IMR-90 (cell line): Measurements from ENCODE around the gene BRIP1.

Experiments used
- BHLHE40 ChIP-seq: fragments of 150-350 bp; IDR thresholded peaks from 2 replicates; pipeline ENCODE4 v1.6.1; 2016; ENCODE audit warnings: mild to moderate bottlenecking, low read depth, low read length
- CEBPB ChIP-seq: IDR thresholded peaks from 2 replicates; pipeline ENCODE4 v1.6.1; 2012; ENCODE audit warnings: low read depth, low read length, improper control_type of control experiment
- MAFK ChIP-seq: IDR thresholded peaks from 2 replicates; pipeline ENCODE4 v1.6.1; 2012; ENCODE audit warnings: low read depth, low read length, improper control_type of control experiment
- MAZ ChIP-seq: IDR thresholded peaks from 2 replicates; pipeline ENCODE4 v1.6.1; 2012; ENCODE audit warnings: low read depth, mild to moderate bottlenecking, low read length, improper control_type of control experiment, moderate library complexity, borderline replicate concordance
- POLR2A ChIP-seq: IDR thresholded peaks from 2 replicates; pipeline ENCODE4 v1.6.1; 2012; ENCODE audit warnings: mild to moderate bottlenecking, low read depth, low read length
- RAD21 ChIP-seq: IDR thresholded peaks from 2 replicates; pipeline ENCODE4 v1.6.1; 2012; ENCODE audit warnings: low read length, improper control_type of control experiment
- RCOR1 ChIP-seq: IDR thresholded peaks from 2 replicates; pipeline ENCODE4 v1.6.1; 2012; ENCODE audit warnings: mild to moderate bottlenecking, low read length, improper control_type of control experiment; ENCODE audit not compliant: insufficient replicate concordance
- RFX5 ChIP-seq: IDR thresholded peaks from 2 replicates; pipeline ENCODE4 v1.8.0; 2012; ENCODE audit warnings: low read depth, mild to moderate bottlenecking, low read length, moderate library complexity
- SMC3 ChIP-seq: fragments of 150-350 bp; IDR thresholded peaks from 2 replicates; pipeline ENCODE4 v1.6.1; 2016; ENCODE audit warnings: low read depth, mild to moderate bottlenecking, antibody characterized with exemption, low read length, moderate library complexity
- TF ChIP-seq, protein P1 (sequence below): conservative IDR thresholded peaks from 2 replicates; pipeline ENCODE4 v1.5.1; 2012; ENCODE audit warnings: mild to moderate bottlenecking, low read depth, low read length, improper control_type of control experiment
- TF ChIP-seq, protein P2 (sequence below): fragments of 150-350 bp; IDR thresholded peaks from 2 replicates; pipeline ENCODE4 v1.6.1; 2016; ENCODE audit warnings: low read depth, mild to moderate bottlenecking, low read length, moderate library complexity, borderline replicate concordance

DNA sequence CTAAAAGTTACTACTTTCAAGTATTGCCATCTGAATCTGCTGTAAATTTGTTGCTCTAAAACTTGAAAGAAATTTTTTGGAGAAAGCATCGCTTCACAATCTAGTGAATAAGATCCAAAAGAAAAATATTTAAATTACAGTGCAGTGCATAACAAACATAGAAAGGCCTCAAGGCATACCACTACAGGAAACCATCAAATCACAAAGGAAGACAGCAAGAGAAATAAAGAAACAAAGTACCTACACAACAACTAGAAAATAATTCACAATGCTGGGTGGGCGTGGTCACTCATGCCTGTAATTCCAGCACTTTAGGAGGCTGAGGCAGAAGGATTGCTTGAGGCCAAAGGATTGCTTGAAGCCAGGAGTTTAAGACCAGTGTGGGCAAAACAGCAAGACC lies 104.9 kb downstream of the BRIP1 start:
- TF ChIP-seq, protein P1, sequence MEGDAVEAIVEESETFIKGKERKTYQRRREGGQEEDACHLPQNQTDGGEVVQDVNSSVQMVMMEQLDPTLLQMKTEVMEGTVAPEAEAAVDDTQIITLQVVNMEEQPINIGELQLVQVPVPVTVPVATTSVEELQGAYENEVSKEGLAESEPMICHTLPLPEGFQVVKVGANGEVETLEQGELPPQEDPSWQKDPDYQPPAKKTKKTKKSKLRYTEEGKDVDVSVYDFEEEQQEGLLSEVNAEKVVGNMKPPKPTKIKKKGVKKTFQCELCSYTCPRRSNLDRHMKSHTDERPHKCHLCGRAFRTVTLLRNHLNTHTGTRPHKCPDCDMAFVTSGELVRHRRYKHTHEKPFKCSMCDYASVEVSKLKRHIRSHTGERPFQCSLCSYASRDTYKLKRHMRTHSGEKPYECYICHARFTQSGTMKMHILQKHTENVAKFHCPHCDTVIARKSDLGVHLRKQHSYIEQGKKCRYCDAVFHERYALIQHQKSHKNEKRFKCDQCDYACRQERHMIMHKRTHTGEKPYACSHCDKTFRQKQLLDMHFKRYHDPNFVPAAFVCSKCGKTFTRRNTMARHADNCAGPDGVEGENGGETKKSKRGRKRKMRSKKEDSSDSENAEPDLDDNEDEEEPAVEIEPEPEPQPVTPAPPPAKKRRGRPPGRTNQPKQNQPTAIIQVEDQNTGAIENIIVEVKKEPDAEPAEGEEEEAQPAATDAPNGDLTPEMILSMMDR, result no peak
- TF ChIP-seq RFX5 (no peak), POLR2A (no peak), MAZ (no peak), RAD21 (no peak), CEBPB (no peak), BHLHE40 (no peak), SMC3 (no peak), RCOR1 (no peak), MAFK (no peak)
- TF ChIP-seq, protein P2, sequence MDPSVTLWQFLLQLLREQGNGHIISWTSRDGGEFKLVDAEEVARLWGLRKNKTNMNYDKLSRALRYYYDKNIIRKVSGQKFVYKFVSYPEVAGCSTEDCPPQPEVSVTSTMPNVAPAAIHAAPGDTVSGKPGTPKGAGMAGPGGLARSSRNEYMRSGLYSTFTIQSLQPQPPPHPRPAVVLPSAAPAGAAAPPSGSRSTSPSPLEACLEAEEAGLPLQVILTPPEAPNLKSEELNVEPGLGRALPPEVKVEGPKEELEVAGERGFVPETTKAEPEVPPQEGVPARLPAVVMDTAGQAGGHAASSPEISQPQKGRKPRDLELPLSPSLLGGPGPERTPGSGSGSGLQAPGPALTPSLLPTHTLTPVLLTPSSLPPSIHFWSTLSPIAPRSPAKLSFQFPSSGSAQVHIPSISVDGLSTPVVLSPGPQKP, result no peak
